ENCODE measurements around the gene SEBOX.

SEBOX gene

DNA sequence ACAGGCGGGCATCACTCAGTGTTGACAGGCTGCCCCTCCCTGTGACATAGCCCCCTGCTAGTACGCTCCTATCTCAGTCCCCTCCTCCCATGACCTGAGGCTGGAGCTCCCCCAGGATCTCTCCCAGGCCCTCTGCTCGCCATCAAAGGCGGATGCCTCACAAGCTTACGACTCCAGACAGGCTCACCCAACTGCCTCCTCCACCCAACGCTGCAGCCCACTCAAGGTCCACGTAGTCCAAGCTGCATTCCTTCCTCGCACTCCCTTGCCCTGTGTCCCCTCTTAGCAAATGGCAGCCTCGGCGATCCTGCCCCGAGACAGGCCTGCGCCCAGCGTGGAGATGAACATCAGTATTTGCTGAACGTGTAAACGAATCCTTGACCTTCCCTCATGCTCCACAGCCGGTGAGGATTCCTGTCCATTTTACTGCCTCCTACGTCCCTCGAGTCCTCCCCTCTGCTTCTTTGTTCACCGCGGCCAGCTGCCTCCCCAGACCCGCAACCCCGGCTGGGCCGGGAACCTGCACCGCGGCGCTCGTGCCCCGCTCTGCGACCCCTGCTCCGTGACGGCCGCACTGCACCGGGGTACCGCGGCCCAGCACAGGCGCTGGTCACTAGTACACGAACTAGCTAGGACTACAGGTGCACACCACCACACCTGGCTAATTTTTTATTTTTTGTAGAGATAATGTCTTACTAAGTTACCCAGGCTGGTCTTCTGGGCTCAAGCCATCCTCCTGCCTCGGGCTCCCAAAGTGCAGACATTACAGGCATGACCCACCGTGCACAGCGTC lies 46.8 kb downstream of the SEBOX start:
- no peak for DNase-seq

DNA sequence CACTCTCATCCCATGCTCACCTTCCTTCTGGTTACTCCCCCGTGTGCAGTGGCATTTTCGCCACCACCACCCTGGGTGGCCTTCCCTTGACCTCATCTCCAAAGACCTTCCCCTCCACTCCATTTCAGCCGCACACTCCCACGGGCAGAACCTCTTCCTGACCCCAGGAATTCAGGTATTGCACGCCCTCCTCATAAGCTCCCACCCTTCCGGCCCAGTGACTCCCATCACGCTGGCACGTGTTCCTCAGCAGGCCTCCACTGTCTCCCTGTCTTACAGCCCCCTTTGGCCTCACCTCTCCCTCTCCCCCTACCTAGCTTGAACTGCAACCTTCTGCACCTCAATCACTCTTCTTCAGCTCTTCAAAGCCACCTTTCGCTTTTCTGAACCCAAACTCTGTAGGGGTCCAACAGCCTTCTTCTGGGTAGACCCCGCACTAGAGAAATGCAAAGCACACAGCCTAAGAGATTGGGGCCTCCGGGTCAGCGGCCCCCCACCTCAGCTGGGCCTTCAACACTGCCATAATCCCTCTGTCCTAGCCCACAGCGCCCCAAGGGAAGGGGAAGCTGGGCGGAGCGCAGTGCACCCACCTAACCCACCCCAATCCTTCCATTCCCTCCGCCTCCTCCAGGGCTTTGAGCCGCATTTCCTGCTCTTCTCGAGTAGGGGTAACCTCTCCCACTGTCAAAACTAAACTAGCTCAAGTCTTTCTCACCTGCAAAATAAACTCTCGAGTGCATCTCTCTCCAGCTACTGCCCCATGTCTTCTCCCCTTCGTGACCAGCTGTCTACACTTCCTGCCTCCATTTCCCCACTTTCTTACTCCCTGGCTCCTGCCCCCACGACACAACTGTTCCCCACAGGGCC lies 47.7 kb downstream of the SEBOX start:
- no peak for DNase-seq

GRCh38 chr17:28315846-28316705 lies 48.9 kb downstream of the SEBOX start:
- no peak for DNase-seq

DNA sequence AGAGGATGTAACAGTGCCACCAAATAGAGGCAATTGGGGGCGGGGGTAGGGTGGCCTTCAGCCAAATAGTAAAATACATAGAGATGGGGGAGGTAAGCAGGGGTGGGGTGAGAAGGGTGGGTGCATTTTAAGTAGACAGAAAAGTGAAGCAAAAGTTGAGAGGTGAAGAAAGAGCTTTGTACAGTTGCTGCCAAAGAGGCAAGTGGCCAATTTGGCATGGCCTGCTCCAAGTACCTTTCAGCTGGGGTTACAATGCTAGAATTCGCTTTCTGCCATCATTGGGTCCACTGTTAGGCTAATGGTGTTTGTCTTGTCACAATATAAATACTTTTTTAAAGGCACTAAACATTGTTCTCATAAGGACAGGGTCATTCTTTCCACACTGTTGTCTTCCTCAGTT lies 51.2 kb downstream of the SEBOX start:
- no peak for DNase-seq
